Measurements from ENCODE around the gene ARHGEF26.

The ARHGEF26 gene

GRCh38 chr3:154123906-154124305 is 2.7 kb downstream of the ARHGEF26 start:
- no peak overlapping the region for H3K4me3 ChIP-seq (ENCODE audit: control insufficient read depth, low read depth, low read length)
- no peak for TF ChIP-seq CTCF (IDR thresholded peaks at IDR 0.05; ENCODE audit: control insufficient read depth, insufficient read depth, low read depth, low read length, missing control alignments)
- DNase-seq (ENCODE audit: low read depth): no peak

- no peak for TF ChIP-seq CTCF (IDR thresholded peaks at IDR 0.05; ENCODE audit: control insufficient read depth, insufficient read depth, low read depth, low read length, missing control alignments)
- DNase-seq (ENCODE audit: low read depth): no peak
- H3K4me3 ChIP-seq (ENCODE audit: control insufficient read depth, low read depth, low read length): no peak overlapping the region
Observed at GRCh38 chr3:154125378-154126030, 4.3 kb downstream of the ARHGEF26 start.

- no peak for TF ChIP-seq CTCF (IDR thresholded peaks at IDR 0.05; ENCODE audit: control insufficient read depth, insufficient read depth, low read depth, low read length, missing control alignments)
- H3K4me3 ChIP-seq (ENCODE audit: control insufficient read depth, low read depth, low read length): no peak overlapping the region
- no peak for DNase-seq (ENCODE audit: low read depth)
Observed at GRCh38 chr3:154126651-154127050, 5.5 kb downstream of the ARHGEF26 start.

- no peak overlapping the region for H3K4me3 ChIP-seq (ENCODE audit: control insufficient read depth, low read depth, low read length)
- DNase-seq (ENCODE audit: low read depth): no peak
- no peak for TF ChIP-seq CTCF (IDR thresholded peaks at IDR 0.05; ENCODE audit: control insufficient read depth, insufficient read depth, low read depth, low read length, missing control alignments)
Observed at GRCh38 chr3:154129625-154130024, 8.4 kb downstream of the ARHGEF26 start.

GRCh38 chr3:154130540-154130939 is 9.3 kb downstream of the ARHGEF26 start:
- H3K4me3 ChIP-seq (ENCODE audit: control insufficient read depth, low read depth, low read length): no peak overlapping the region
- TF ChIP-seq CTCF (IDR thresholded peaks at IDR 0.05; ENCODE audit: control insufficient read depth, insufficient read depth, low read depth, low read length, missing control alignments): no peak
- no peak for DNase-seq (ENCODE audit: low read depth)

GRCh38 chr3:154131830-154132229 is 10.6 kb downstream of the ARHGEF26 start:
- H3K4me3 ChIP-seq (ENCODE audit: control insufficient read depth, low read depth, low read length): no peak overlapping the region
- DNase-seq (ENCODE audit: low read depth): no peak
- TF ChIP-seq CTCF (IDR thresholded peaks at IDR 0.05; ENCODE audit: control insufficient read depth, insufficient read depth, low read depth, low read length, missing control alignments): no peak

All from AG09309 (cell line).